Stimulated activated CD4-positive, alpha-beta T cell treated with anti-CD3 and anti-CD28 coated beads, Interleukin-15, amount 100 ng/mL, for 1 hour (primary cell): Measurements from ENCODE around the gene HOXD12.
A peak's percentile ranks its signal among the peaks of the same experiment; 100 is the strongest.

Experiments used
- DNase-seq, 2 donors: peaks; one replicate each; pipeline ENCODE4 v3.0.0-alpha.2; 2020; ENCODE audit warnings: low read depth in 1 of 2, low spot score in 1 of 2

HOXD12 gene

GRCh38 chr2:176092270-176093144 is 7.1 kb upstream of the HOXD12 start, which contains the start of gene HOXD13:
TSS of gene HOXD13 (plus strand) at chr2:176092721. CDS start at chr2:176092891, 170 bp downstream.
- DNase-seq: no peak

DNA sequence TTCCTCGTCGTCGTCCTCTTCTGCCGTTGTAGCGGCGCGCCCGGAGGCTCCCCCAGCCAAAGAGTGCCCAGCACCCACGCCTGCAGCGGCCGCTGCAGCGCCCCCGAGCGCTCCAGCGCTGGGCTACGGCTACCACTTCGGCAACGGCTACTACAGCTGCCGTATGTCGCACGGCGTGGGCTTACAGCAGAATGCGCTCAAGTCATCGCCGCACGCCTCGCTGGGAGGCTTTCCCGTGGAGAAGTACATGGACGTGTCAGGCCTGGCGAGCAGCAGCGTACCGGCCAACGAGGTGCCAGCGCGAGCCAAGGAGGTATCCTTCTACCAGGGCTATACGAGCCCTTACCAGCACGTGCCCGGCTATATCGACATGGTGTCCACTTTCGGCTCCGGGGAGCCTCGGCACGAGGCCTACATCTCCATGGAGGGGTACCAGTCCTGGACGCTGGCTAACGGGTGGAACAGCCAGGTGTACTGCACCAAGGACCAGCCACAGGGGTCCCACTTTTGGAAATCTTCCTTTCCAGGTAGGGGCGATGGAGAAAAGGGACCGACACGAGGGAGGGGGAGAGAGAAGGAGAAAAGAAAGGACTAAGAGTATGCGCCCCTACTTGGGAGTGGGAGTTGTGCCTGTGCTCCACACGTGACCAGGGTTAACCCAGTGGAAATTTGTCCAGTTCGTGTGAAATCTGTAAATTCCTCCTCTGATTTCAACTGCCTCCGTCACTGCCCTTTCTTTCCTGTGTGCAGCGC is 6.3 kb upstream of the HOXD12 start:
- no peak for DNase-seq

- no peak for DNase-seq
These were observed 5.7 kb upstream of the HOXD12 start for GRCh38 chr2:176093898-176094249.

GRCh38 chr2:176094349-176094748 is 5.2 kb upstream of the HOXD12 start:
- DNase-seq: no peak

DNA sequence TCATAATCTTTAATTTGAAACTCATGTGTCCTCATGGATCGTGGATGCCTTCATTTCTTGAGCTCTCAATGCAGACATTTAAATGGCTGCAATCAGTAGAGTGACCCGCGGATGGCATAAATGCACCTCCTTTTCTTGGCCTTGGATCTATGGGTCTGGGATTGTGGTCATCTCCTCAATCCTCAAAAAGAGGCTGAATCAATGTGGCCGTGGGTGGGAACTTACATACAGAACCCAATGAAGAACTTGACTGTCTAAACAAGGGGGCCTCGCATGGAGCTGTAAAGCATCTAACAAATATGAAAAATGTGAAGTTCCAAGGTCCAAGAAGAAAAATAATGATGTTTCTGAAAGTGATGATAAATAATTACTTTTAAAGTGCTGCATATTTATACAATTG is 4.2 kb upstream of the HOXD12 start:
- no peak for DNase-seq

GRCh38 chr2:176096243-176096985 is 3.2 kb upstream of the HOXD12 start:
- DNase-seq: no peak

DNA sequence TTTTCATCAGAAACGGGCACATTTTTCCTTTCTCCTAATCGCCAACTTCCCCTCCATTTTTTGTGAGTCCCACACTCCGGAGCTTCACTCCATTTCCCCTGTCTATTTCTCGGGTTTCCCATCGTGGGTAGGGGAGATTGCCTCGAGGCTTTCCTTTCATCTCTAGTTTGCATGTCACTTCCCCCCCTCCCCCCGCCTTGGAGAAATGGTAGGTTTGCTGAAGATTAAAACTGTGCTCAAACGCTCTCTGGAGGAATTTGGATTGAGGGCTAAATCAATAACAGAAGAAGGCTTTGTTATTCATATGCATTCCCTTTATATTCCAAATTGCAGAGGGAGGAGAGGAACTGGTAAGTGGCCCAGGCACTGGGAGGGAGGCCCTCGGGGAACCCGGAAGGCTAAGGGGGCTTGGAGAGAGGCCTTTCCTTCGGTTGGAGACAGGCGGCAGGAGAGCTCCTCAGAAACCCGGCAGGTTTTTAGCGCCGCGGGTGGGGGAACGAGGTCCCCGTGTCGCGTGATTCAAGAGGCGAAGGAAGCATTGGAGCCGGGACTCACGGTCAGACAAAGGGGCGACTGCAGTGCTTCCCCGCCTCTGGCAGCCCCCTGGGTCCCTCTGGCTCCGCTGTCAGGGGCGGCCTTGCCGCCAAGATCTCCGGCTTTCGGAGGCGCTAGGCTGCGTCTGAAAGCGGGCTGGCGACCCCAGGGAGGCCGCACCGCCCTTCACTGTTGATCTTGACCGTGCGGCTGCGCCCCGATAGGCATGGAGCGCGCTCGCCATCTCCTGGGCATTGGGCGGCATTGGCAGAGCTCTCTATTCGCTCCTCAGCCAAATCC is 2.4 kb upstream of the HOXD12 start:
- peak in 1 of 2 donors; percentile 44 for DNase-seq

DNA sequence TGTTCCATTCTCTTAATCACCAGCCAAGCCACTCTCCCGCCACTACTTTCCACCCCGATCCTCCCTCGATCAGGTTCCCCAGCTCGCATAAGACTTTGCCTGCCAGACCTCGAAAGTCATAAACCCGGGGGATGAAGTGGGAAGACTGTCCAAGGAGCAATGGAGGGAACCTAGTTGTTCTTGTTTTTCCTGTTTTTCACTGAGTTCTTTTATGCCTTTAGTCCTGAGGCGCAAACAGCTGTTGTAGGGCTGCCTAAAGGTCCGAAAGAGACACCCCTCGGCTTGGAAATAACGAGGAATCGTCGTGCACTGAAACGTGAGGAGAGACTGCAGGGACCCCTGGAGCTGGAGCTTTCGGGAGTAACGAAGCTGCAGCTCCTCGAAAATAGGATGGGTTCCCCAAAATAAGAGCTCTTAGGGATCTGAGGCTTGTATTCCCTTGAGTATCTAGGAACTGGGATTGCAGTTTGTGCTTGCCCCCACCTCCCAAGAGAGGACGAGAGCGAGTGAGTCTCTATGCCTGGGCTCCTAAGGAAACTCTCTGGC is 1.7 kb upstream of the HOXD12 start:
- no peak for DNase-seq

DNA sequence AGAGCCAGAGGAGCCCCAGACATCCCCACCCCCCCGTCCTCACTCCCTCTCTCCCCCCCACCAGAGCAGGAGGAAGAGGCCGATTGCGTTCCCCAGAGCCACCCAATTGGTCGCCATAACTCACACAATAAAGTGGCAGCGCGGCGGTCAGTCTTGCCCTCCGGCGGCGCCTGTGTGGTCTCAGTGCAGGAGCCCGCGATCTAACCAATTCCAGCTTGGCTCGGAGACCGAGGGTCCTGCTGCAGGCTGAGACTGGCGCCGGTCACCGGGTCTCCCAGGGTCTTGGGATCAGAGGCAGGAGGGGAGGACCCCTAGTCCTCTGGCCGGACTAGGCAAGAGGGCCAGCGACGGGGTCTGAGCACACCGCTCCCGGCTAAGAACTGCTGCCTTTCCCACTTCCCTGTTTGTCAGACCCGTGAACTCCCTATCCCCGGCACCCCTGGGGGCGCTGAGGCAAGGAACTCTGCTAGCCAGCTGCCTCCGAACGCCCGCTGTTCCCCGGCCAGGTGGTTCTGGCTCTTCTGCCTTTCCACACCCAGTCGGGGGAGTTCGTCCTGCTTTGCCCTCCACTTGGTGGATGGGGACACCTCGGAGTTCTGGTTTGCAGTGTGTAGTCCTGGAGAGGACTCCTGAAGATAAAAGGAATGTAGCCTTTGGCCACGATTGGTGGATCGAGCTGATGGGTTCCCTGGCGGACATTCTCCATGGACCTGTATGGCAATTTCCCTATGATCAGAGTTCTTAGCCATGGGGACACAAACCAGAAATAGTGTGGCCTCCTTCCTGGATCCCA is 1.0 kb upstream of the HOXD12 start:
- DNase-seq: no peak

DNA sequence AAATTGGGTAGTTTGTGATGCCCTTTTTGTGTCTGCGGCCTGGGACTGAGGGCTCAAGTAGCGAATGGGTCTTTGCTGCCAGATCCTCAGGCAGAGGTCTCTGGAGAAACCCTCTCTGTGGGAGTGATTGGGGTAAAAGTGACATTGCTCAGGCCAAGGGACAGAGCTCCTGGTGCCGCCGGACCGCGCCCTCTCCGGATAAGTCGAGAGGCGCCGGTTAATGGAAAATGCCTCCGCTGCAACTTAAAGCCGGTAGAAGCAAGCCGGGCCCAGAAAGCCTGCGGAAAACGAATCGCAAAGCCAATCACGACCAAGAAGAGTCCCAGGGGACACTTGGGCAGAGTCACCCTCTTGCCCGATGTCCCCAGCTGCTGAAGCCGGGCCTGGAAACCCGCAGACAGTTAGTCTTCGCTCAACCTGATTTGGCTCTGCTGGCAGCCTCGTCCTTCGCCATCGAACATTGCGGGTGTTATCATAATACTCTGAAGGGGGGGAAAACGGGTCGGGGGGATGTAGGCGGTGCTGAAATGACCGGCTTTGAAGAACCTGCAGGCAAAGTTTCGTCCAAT is 352 bp upstream of the HOXD12 start:
- no peak for DNase-seq

DNA sequence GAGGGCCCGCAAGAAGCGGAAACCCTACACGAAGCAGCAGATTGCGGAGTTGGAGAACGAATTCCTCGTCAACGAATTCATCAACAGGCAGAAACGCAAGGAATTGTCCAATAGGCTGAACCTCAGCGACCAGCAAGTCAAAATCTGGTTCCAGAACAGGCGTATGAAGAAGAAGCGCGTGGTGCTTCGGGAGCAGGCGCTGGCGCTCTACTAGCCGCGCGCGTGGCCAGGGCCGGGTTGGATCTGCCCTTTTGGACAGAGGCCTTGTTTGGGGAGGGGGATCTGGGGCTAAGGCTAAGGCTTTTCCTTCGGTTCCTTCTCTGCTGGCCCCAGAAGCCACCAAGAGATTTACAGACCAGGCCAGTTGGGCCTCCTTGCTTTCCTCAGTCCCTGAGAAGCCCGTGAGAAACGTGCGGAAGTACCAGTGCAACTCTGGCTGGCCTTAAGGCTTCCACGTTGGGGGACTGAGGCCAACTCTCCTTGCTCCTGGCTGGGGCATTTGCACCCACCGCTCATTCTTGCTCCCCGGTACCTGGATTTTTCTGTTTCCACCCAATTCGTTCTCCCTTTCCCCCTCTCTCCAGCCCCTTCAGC is 1.0 kb downstream of the HOXD12 start:
- no peak for DNase-seq

- no peak for DNase-seq
These were observed 1.7 kb downstream of the HOXD12 start for GRCh38 chr2:176101216-176101830.

DNA sequence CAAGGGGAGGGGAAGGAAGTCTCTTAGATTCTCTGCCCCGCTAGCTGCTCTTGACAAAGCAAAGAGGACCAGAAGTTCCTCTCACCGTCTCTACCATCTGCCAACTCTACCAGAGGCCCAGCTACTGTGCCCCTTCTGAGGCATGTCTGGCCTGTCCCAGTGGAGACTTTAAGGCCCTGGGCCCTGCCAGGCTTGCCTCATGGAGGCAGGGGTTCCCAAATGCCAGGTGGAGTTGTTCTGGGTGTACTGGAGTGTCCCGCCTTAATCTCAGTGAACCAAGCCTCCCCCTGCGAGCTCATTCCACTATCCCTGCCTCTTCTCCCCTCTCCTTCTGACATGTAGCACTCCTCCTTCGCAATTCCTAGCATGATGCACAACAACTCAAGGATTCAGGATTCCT is 2.2 kb downstream of the HOXD12 start:
- DNase-seq: no peak

DNA sequence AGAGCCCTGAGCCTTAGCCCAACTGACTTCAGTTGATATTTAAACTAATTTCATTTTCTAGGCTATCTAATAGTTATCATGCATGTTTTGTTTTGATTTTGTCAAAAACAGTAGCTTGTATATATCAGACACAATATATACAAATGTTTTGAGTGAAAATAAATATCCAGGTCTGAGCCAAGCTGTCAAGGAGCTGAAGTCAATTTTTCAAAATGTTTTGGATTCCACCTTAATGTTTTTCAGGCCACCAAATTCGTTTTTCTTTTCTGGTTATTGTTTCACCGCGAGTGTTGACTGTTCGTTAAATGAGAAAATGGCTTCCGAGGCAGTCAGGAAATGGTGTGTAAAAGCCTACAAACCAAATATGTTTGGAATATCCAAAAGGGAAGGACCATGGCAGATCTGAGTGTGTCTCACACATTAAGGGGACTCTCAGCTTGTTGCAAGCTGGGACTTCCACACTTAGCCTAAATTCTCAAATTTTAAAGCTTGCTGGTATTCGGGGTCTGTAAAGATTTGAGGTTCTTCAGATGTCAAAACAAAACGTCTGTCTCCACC is 2.8 kb downstream of the HOXD12 start:
- no peak for DNase-seq

- DNase-seq: no peak
These were observed 3.6 kb downstream of the HOXD12 start for GRCh38 chr2:176103194-176103593.

- DNase-seq: no peak
These were observed 4.2 kb downstream of the HOXD12 start for GRCh38 chr2:176103742-176104315.

DNA sequence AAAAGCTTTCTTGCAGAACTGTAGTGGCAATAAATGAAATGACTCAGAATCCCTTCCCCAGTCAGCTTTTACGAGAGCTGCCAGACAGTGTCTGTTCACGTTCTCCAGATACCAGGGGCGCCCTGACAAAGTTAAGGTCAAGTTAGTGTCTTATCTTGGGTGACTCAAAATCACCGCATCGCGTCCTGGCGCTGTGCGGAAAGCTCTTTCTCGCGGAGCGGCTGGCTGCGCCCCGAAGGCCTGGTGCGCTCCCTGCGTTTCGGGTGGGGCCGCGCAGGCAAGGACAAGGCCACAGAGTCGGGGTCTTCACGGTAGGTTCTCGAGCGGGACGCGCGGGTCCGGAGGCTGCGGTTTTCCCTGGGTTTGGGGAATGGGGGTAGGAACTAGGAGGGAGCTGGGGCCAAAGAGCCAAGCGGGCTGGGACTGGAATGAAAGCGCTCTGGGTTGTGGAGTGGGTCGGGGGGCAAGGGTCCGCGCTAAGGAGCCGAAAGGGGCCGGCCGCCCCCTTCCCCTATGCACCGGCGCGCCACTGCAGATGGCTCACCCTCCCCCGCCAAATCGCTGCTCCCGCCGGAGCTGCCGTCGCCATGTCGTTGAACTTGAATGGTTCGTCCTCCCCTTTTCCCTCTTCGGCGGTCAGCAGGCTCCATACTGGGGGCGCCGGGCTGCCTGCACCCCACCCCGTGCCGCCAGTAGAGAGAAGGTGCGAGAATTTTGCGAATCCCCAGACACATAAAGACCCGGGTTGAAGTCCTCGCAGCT is 4.9 kb downstream of the HOXD12 start:
- no peak for DNase-seq
